GM23338 (cell line): ENCODE measurements around the gene EEF1AKMT2. TPM values are rescaled to one million over a fixed set of nuclear protein-coding genes. Genes with fewer than 3 reads are reported as not detected.

Source experiments
- ATAC-seq: fragments of 200-7000 bp; cut with Tn5 transposase; 3 replicates; pipeline ENCODE4 v1.9.1; 2020
- DNase-seq: peaks from one replicate; pipeline ENCODE4 v3.0.0-alpha.2; 2015; ENCODE audit warnings: low spot score
- H2AFZ ChIP-seq: fragments of 200-600 bp; sonication (generic); 2 replicates; pipeline ENCODE4 v1.8.0; 2016; ENCODE audit warnings: antibody characterized with exemption, mild to moderate bottlenecking, moderate library complexity
- H3F3A ChIP-seq: fragments of 200-600 bp; sonication (generic); replicated peaks from 2 replicates; pipeline ENCODE4 v1.8.0; 2017; ENCODE audit warnings: antibody characterized with exemption, mixed run types, low read depth
- H3K27ac ChIP-seq: fragments of 200-600 bp; sonication (generic); 2 replicates; pipeline ENCODE4 v1.6.1; 2016; ENCODE audit warnings: low read depth
- H3K27me3 ChIP-seq: fragments of 200-600 bp; sonication (generic); 2 replicates; pipeline ENCODE4 v1.8.0; 2016; ENCODE audit warnings: mild to moderate bottlenecking, mixed run types, moderate library complexity; ENCODE audit not compliant: insufficient read depth
- H3K36me3 ChIP-seq: fragments of 200-600 bp; sonication (generic); 2 replicates; pipeline ENCODE4 v1.8.0; 2016; ENCODE audit warnings: mild to moderate bottlenecking; ENCODE audit not compliant: insufficient read depth
- H3K4me1 ChIP-seq: fragments of 200-600 bp; sonication (generic); 2 replicates; pipeline ENCODE4 v1.8.0; 2016; ENCODE audit warnings: mild to moderate bottlenecking, moderate library complexity; ENCODE audit not compliant: insufficient read depth
- H3K4me2 ChIP-seq: fragments of 200-600 bp; sonication (generic); 2 replicates; pipeline ENCODE4 v1.7.1; 2017; ENCODE audit warnings: mixed run types
- H3K4me3 ChIP-seq: fragments of 200-600 bp; sonication (generic); 2 replicates; pipeline ENCODE4 v1.6.1; 2016; ENCODE audit warnings: mixed run types
- H3K79me2 ChIP-seq: fragments of 200-600 bp; sonication (generic); replicated peaks from 2 replicates; pipeline ENCODE4 v1.8.0; 2017; ENCODE audit warnings: mild to moderate bottlenecking; ENCODE audit not compliant: insufficient read depth
- H3K9me2 ChIP-seq: fragments of 200-600 bp; sonication (generic); 2 replicates; pipeline ENCODE4 v1.8.0; 2017; ENCODE audit not compliant: insufficient read depth
- H4K20me1 ChIP-seq: fragments of 200-600 bp; sonication (generic); replicated peaks from 2 replicates; pipeline ENCODE4 v1.8.0; 2017; ENCODE audit warnings: mild to moderate bottlenecking; ENCODE audit not compliant: insufficient read depth
- H3K27ac Mint-ChIP-seq: 2 replicates; pipeline ENCODE4 v1.8.0; 2020; ENCODE audit warnings: inconsistent platforms, mild to moderate bottlenecking, moderate library complexity, mixed read lengths
- H3K27me3 Mint-ChIP-seq: 3 replicates; pipeline ENCODE4 v1.8.0; 2022; ENCODE audit warnings: low read depth, mild to moderate bottlenecking, moderate library complexity, mixed read lengths, inconsistent platforms; ENCODE audit not compliant: insufficient read depth, poor library complexity
- H3K36me3 Mint-ChIP-seq: 3 replicates; pipeline ENCODE4 v1.8.0; 2021; ENCODE audit warnings: low read depth, mild to moderate bottlenecking, inconsistent platforms, moderate library complexity, mixed read lengths
- H3K4me1 Mint-ChIP-seq: 3 replicates; pipeline ENCODE4 v1.8.0; 2020; ENCODE audit warnings: mild to moderate bottlenecking, inconsistent platforms, mixed read lengths
- H3K4me3 Mint-ChIP-seq: 3 replicates; pipeline ENCODE4 v1.8.0; 2021; ENCODE audit warnings: moderate library complexity, mild to moderate bottlenecking, inconsistent platforms, mixed read lengths
- H3K9me3 Mint-ChIP-seq: 3 replicates; pipeline ENCODE4 v1.8.0; 2020; ENCODE audit warnings: moderate library complexity, mild to moderate bottlenecking, inconsistent platforms, mixed read lengths
- CREB1 ChIP-seq: fragments of 250-450 bp; sonication (Bioruptor Pico); IDR thresholded peaks from 2 replicates; pipeline ENCODE4 v1.5.0; 2020; ENCODE audit warnings: low read depth, mild to moderate bottlenecking, moderate library complexity
- EZH2phosphoT487 ChIP-seq: fragments of 200-600 bp; sonication (generic); IDR thresholded peaks from one replicate; pipeline ENCODE4 v1.8.1; 2018; ENCODE audit warnings: antibody characterized with exemption; ENCODE audit not compliant: unreplicated experiment
- JUNB ChIP-seq: IDR thresholded peaks from one replicate; pipeline ENCODE4 v1.6.1; 2016; ENCODE audit warnings: antibody characterized with exemption; ENCODE audit not compliant: unreplicated experiment
- NANOG ChIP-seq: IDR thresholded peaks from 2 replicates; pipeline ENCODE4 v1.6.1; 2016; ENCODE audit warnings: antibody characterized with exemption, borderline replicate concordance
- POLR2AphosphoS5 ChIP-seq: IDR thresholded peaks from 2 replicates; pipeline ENCODE4 v1.6.1; 2016; ENCODE audit warnings: antibody characterized with exemption, low read depth
- STAT1 ChIP-seq: IDR thresholded peaks from one replicate; pipeline ENCODE4 v1.6.1; 2016; ENCODE audit warnings: antibody characterized with exemption; ENCODE audit not compliant: unreplicated experiment
- long read RNA-seq: library from polyadenylated mRNA; unstranded; transcript quantifications from one replicate; pipeline ENCODE4 v2.0.0, GENCODE V29; 2020; ENCODE audit not compliant: unreplicated experiment
- polyA plus RNA-seq: library from polyadenylated mRNA; unstranded; fragments of >200 nt; fragmentation: Nextera tagmentation; extraction: Ambion mirVana; gene quantifications from 2 replicates; pipeline ENCODE4 v1.2.1, GENCODE V29; 2016
- total RNA-seq: library from RNA; depleted of rRNA; stranded (reverse); fragments of >200 nt; shearing (Covaris generic); gene quantifications from 2 replicates; pipeline ENCODE4 v1.2.3, GENCODE V29; 2014; rRNA removed
- TF ChIP-seq, protein P1 (sequence below): IDR thresholded peaks from 2 replicates; pipeline ENCODE4 v1.6.1; 2016; ENCODE audit warnings: antibody characterized with exemption
- TF ChIP-seq, protein P2 (sequence below): fragments of 250-450 bp; sonication (Bioruptor Pico); IDR thresholded peaks from 2 replicates; pipeline ENCODE4 v1.5.0; 2020; ENCODE audit warnings: mild to moderate bottlenecking, moderate library complexity
- TF ChIP-seq, protein P3 (sequence below), 2 experiments: fragments of 200-600 bp in 1 of 2; sonication (generic) in 1 of 2; conservative IDR thresholded peaks; 2 replicates each; pipeline versions ENCODE4 v1.5.1 to v1.6.1; 2016 to 2017; ENCODE audit warnings: antibody characterized with exemption in 2 of 2, low read depth in 2 of 2, mild to moderate bottlenecking in 2 of 2, moderate library complexity in 1 of 2

Gene EEF1AKMT2
- 29.7 and 38.0 TPM in 2 replicates for total RNA-seq
- 29.4 and 35.0 TPM in 2 replicates for polyA plus RNA-seq
- long read RNA-seq, transcript EEF1AKMT2-201 (7 exons, 1,462 nt) = major isoform, 9 of 17 reads
- long read RNA-seq, partial matches to known transcripts = 0 of 17 reads
- long read RNA-seq, other reads (novel, unspliced or antisense) = 5 of 17 reads

DNA sequence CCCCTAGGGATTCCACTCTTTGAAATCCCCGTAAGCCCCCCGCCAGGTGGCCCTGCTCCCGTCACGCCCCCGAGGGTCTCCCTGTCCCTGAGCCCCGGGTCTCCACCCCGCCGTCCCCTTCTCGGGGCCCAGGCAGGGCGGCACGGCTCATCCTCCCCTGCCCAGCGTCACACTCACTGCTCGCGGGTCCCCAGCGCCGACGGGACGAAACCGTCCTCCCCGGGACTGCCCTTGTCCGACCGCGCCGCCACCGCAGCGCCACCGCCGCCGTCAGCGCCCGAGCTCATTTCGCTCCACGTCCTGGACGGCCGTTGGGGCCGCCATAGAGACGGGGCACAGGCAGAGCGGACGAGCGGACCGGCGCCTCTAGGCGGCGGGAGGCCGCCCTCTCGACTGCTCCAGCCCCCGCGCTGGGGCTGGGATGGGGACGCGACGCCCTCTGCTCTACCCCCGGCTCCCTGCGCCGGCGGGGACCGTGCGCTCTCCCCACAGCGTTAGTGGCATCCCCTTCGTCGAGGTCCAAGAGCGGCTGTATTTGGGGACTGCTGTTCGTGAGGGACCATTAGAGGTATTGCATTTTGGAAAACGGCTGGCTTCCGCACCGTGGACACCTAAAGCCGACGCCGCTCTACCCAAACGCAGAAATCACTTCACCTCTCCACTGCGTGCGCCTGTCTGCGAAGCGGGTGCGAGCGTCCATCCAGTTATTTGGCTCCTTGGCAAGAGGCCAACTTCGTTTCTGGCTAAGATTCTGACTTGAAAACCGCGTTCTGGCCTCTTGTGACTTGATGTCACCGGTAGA, at the start of gene EEF1AKMT2:
EEF1AKMT2 (minus strand) TSS at position 341 of the 802 bp plus-strand sequence; CDS start at position 287, 54 bp downstream.
- H3K4me1 Mint-ChIP-seq = peaks cover 3% of the 10 kb centered on the region
- Histone ChIP-seq H4K20me1 (no peaks in the 10 kb centered on the region), H3K4me2 (peak within 1 kb of the TSS; percentile 100), H3K27ac (peak within 1 kb of the TSS; percentile 94), H3K4me3 (peak within 1 kb of the TSS; percentile 98), H3K36me3 (no peaks in the 10 kb centered on the region; the same call in 1 of the 2 replicates), H3K4me1 (no peaks in the 10 kb centered on the region), H3K9me2 (no peaks in the 10 kb centered on the region), H3K27me3 (0 out of 2 replicates have a peak, but pooled peaks cover 3% of the 10 kb centered on the region), H2AFZ (peak within 1 kb of the TSS; percentile 98), H3K79me2 (peaks cover 24% of the 10 kb centered on the region), H3F3A (peaks cover 9% of the 10 kb centered on the region; the same call in 1 of the 2 replicates)
- TF ChIP-seq NANOG (no peak), STAT1 (no peak), JUNB (no peak), CREB1 (CRISPR knock-in tag) (peak; percentile 53), POLR2AphosphoS5 (peak; percentile 96), EZH2phosphoT487 (no peak)
- TF ChIP-seq, protein P1, sequence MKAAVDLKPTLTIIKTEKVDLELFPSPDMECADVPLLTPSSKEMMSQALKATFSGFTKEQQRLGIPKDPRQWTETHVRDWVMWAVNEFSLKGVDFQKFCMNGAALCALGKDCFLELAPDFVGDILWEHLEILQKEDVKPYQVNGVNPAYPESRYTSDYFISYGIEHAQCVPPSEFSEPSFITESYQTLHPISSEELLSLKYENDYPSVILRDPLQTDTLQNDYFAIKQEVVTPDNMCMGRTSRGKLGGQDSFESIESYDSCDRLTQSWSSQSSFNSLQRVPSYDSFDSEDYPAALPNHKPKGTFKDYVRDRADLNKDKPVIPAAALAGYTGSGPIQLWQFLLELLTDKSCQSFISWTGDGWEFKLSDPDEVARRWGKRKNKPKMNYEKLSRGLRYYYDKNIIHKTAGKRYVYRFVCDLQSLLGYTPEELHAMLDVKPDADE = peak; percentile 46; the same call in 1 of the 2 replicates
- TF ChIP-seq, protein P2, sequence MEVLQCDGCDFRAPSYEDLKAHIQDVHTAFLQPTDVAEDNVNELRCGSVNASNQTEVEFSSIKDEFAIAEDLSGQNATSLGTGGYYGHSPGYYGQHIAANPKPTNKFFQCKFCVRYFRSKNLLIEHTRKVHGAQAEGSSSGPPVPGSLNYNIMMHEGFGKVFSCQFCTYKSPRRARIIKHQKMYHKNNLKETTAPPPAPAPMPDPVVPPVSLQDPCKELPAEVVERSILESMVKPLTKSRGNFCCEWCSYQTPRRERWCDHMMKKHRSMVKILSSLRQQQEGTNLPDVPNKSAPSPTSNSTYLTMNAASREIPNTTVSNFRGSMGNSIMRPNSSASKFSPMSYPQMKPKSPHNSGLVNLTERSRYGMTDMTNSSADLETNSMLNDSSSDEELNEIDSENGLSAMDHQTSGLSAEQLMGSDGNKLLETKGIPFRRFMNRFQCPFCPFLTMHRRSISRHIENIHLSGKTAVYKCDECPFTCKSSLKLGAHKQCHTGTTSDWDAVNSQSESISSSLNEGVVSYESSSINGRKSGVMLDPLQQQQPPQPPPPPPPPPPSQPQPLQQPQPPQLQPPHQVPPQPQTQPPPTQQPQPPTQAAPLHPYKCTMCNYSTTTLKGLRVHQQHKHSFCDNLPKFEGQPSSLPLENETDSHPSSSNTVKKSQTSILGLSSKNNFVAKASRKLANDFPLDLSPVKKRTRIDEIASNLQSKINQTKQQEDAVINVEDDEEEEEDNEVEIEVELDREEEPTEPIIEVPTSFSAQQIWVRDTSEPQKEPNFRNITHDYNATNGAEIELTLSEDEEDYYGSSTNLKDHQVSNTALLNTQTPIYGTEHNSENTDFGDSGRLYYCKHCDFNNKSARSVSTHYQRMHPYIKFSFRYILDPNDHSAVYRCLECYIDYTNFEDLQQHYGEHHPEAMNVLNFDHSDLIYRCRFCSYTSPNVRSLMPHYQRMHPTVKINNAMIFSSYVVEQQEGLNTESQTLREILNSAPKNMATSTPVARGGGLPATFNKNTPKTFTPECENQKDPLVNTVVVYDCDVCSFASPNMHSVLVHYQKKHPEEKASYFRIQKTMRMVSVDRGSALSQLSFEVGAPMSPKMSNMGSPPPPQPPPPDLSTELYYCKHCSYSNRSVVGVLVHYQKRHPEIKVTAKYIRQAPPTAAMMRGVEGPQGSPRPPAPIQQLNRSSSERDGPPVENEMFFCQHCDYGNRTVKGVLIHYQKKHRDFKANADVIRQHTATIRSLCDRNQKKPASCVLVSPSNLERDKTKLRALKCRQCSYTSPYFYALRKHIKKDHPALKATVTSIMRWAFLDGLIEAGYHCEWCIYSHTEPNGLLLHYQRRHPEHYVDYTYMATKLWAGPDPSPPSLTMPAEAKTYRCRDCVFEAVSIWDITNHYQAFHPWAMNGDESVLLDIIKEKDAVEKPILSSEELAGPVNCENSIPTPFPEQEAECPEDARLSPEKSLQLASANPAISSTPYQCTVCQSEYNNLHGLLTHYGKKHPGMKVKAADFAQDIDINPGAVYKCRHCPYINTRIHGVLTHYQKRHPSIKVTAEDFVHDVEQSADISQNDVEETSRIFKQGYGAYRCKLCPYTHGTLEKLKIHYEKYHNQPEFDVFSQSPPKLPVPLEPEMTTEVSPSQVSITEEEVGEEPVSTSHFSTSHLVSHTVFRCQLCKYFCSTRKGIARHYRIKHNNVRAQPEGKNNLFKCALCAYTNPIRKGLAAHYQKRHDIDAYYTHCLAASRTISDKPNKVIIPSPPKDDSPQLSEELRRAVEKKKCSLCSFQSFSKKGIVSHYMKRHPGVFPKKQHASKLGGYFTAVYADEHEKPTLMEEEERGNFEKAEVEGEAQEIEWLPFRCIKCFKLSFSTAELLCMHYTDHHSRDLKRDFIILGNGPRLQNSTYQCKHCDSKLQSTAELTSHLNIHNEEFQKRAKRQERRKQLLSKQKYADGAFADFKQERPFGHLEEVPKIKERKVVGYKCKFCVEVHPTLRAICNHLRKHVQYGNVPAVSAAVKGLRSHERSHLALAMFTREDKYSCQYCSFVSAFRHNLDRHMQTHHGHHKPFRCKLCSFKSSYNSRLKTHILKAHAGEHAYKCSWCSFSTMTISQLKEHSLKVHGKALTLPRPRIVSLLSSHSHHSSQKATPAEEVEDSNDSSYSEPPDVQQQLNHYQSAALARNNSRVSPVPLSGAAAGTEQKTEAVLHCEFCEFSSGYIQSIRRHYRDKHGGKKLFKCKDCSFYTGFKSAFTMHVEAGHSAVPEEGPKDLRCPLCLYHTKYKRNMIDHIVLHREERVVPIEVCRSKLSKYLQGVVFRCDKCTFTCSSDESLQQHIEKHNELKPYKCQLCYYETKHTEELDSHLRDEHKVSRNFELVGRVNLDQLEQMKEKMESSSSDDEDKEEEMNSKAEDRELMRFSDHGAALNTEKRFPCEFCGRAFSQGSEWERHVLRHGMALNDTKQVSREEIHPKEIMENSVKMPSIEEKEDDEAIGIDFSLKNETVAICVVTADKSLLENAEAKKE (CRISPR knock-in tag) = no peak
- TF ChIP-seq, protein P3, sequence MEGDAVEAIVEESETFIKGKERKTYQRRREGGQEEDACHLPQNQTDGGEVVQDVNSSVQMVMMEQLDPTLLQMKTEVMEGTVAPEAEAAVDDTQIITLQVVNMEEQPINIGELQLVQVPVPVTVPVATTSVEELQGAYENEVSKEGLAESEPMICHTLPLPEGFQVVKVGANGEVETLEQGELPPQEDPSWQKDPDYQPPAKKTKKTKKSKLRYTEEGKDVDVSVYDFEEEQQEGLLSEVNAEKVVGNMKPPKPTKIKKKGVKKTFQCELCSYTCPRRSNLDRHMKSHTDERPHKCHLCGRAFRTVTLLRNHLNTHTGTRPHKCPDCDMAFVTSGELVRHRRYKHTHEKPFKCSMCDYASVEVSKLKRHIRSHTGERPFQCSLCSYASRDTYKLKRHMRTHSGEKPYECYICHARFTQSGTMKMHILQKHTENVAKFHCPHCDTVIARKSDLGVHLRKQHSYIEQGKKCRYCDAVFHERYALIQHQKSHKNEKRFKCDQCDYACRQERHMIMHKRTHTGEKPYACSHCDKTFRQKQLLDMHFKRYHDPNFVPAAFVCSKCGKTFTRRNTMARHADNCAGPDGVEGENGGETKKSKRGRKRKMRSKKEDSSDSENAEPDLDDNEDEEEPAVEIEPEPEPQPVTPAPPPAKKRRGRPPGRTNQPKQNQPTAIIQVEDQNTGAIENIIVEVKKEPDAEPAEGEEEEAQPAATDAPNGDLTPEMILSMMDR (conservative IDR thresholded peaks at IDR 0.05; ENCODE audit: low read depth in 2 of 2) = peak; percentile 13 to 43; a peak in 2 of 4 replicates
- peaks cover 6% of the 10 kb centered on the region for H3K27me3 Mint-ChIP-seq
- peak within 1 kb of the TSS; percentile 82 for H3K27ac Mint-ChIP-seq
- DNase-seq = peak; percentile 92
- ATAC-seq = peak; percentile 97
- H3K9me3 Mint-ChIP-seq = no peaks in the 10 kb centered on the region; the same call in 2 of the 3 replicates
- H3K4me3 Mint-ChIP-seq = peak within 1 kb of the TSS; percentile 91
- peaks cover 19% of the 10 kb centered on the region for H3K36me3 Mint-ChIP-seq
